Suprapubic skin (tissue), 4 donors: ENCODE data around the gene BAZ2B. TPM values are rescaled to one million over a fixed set of nuclear protein-coding genes. Genes with fewer than 3 reads are reported as not detected.

Experiments
- DNase-seq, 2 donors: peaks; one replicate each; pipeline ENCODE4 v3.0.0-alpha.2; 2019; ENCODE audit warnings: low spot score in 2 of 2
- H3K27ac ChIP-seq: fragments of 200-600 bp; sonication (generic); one replicate; pipeline ENCODE4 v1.5.1; 2019
- H3K27me3 ChIP-seq: fragments of 200-600 bp; sonication (generic); one replicate; pipeline ENCODE4 v1.5.1; 2019
- H3K36me3 ChIP-seq: fragments of 200-600 bp; sonication (generic); one replicate; pipeline ENCODE4 v1.5.1; 2019
- H3K4me1 ChIP-seq: fragments of 200-600 bp; sonication (generic); one replicate; pipeline ENCODE4 v1.5.1; 2019
- H3K4me3 ChIP-seq: fragments of 200-600 bp; sonication (generic); one replicate; pipeline ENCODE4 v1.5.1; 2019; ENCODE audit warnings: mild to moderate bottlenecking
- H3K9me3 ChIP-seq: fragments of 200-600 bp; sonication (generic); one replicate; pipeline ENCODE4 v1.5.1; 2019
- CTCF ChIP-seq, 2 donors: fragments of 200-600 bp in 1 of 2; fragments of 450-650 bp in 1 of 2; sonication (generic) in 1 of 2; IDR thresholded peaks; one replicate each; pipeline ENCODE4 v1.5.1; 2016 to 2019; ENCODE audit warnings: antibody characterized with exemption in 2 of 2, mild to moderate bottlenecking in 1 of 2, moderate library complexity in 1 of 2
- EP300 ChIP-seq: sonication (generic); formaldehyde crosslinking; IDR thresholded peaks from one replicate; pipeline ENCODE4 v1.6.1; 2017; ENCODE audit warnings: antibody characterized with exemption
- POLR2A ChIP-seq, 2 donors: fragments of 450-650 bp; IDR thresholded peaks; one replicate each; pipeline ENCODE4 v1.6.1; 2017; ENCODE audit warnings: antibody characterized with exemption in 2 of 2, mild to moderate bottlenecking in 2 of 2, moderate library complexity in 2 of 2
- POLR2AphosphoS5 ChIP-seq, 3 donors: sonication (generic); formaldehyde crosslinking; IDR thresholded peaks; one replicate each; pipeline ENCODE4 v1.6.1; 2017; ENCODE audit warnings: antibody characterized with exemption in 3 of 3
- WGBS: methylation state at CpG from one replicate; pipeline ENCODE4 v1.1.5; 2018; 5-methylcytosine and 5-hydroxymethylcytosine counted together
- total RNA-seq, 4 donors: library from RNA; depleted of rRNA; stranded (reverse); fragments of >200 nt; gene quantifications; one replicate each; pipeline ENCODE4 v1.1.0, GENCODE V29; 2016

BAZ2B gene
- total RNA-seq, 4 donors from 2014 or later = 61.7 to 185 (median 80.8) TPM

- peaks cover 2% of the 10 kb centered on the region for H3K4me1 ChIP-seq
- WGBS = 79% methylated on average over 1 of the region's 1 CpG
- no peaks in the 10 kb centered on the region for H3K9me3 ChIP-seq
- no peaks in the 10 kb centered on the region for H3K27me3 ChIP-seq
- no peak for DNase-seq
- TF ChIP-seq EP300 (no peak), CTCF (IDR thresholded peaks at IDR 0.05) (no peak), POLR2AphosphoS5 (IDR thresholded peaks at IDR 0.05) (no peak)
- H3K36me3 ChIP-seq = no peaks in the 10 kb centered on the region
- no peak overlapping the region for H3K4me3 ChIP-seq
- H3K27ac ChIP-seq = no peak overlapping the region
Measured at GRCh38 chr2:159460227-159460626, 156.1 kb downstream of the BAZ2B start.

- Histone ChIP-seq H3K4me3 (no peak overlapping the region), H3K9me3 (no peaks in the 10 kb centered on the region), H3K4me1 (peaks cover 2% of the 10 kb centered on the region), H3K27ac (no peak overlapping the region), H3K36me3 (no peaks in the 10 kb centered on the region), H3K27me3 (no peaks in the 10 kb centered on the region)
- no peak for DNase-seq
- 90% methylated on average over 1 of the region's 1 CpG for WGBS
- TF ChIP-seq CTCF (IDR thresholded peaks at IDR 0.05) = no peak
- TF ChIP-seq POLR2AphosphoS5 (IDR thresholded peaks at IDR 0.05) = no peak
- no peak for TF ChIP-seq POLR2A (IDR thresholded peaks at IDR 0.05)
- TF ChIP-seq EP300 = no peak
Measured at GRCh38 chr2:159459279-159459678, 157.1 kb downstream of the BAZ2B start.

- no peak overlapping the region for H3K27ac ChIP-seq
- no peaks in the 10 kb centered on the region for H3K9me3 ChIP-seq
- 58% methylated on average over 1 of the region's 1 CpG for WGBS
- TF ChIP-seq POLR2A (IDR thresholded peaks at IDR 0.05) (no peak), EP300 (no peak), CTCF (IDR thresholded peaks at IDR 0.05) (no peak), POLR2AphosphoS5 (IDR thresholded peaks at IDR 0.05) (no peak)
- peaks cover 2% of the 10 kb centered on the region for H3K4me1 ChIP-seq
- no peaks in the 10 kb centered on the region for H3K36me3 ChIP-seq
- H3K4me3 ChIP-seq = no peak overlapping the region
- H3K27me3 ChIP-seq = no peaks in the 10 kb centered on the region
- DNase-seq = no peak
Measured at GRCh38 chr2:159457589-159457988, 158.8 kb downstream of the BAZ2B start.

- Histone ChIP-seq H3K4me1 (peaks cover 2% of the 10 kb centered on the region), H3K36me3 (no peaks in the 10 kb centered on the region), H3K4me3 (no peak overlapping the region), H3K27ac (no peak overlapping the region), H3K27me3 (no peaks in the 10 kb centered on the region), H3K9me3 (no peaks in the 10 kb centered on the region)
- 75% methylated on average over 5 of the region's 5 CpGs for WGBS
- TF ChIP-seq EP300 (no peak), POLR2A (IDR thresholded peaks at IDR 0.05) (no peak), CTCF (IDR thresholded peaks at IDR 0.05) (no peak), POLR2AphosphoS5 (IDR thresholded peaks at IDR 0.05) (no peak)
- DNase-seq = no peak
Measured at GRCh38 chr2:159456500-159457426, 159.6 kb downstream of the BAZ2B start.

- no peak for DNase-seq
- no peak overlapping the region for H3K4me3 ChIP-seq
- no peak overlapping the region for H3K27ac ChIP-seq
- no peaks in the 10 kb centered on the region for H3K9me3 ChIP-seq
- no peaks in the 10 kb centered on the region for H3K36me3 ChIP-seq
- TF ChIP-seq POLR2AphosphoS5 (IDR thresholded peaks at IDR 0.05) (no peak), EP300 (no peak), CTCF (IDR thresholded peaks at IDR 0.05) (no peak), POLR2A (IDR thresholded peaks at IDR 0.05) (no peak)
- H3K27me3 ChIP-seq = no peaks in the 10 kb centered on the region
- peaks cover 2% of the 10 kb centered on the region for H3K4me1 ChIP-seq
Measured at GRCh38 chr2:159455330-159455918, 160.9 kb downstream of the BAZ2B start.
